OCI-LY3 (cell line): Measurements from ENCODE around the gene ZNF521.

Experiments
- CTCF ChIP-seq: fragments of 200-600, 300-600 bp; sonication (generic); IDR thresholded peaks from 2 replicates; pipeline ENCODE4 v1.5.1; 2014; ENCODE audit warnings: antibody characterized with exemption, low read length, low read depth
- EZH2phosphoT487 ChIP-seq: fragments of 200-600 bp; shearing (Covaris generic); IDR thresholded peaks from 2 replicates; pipeline ENCODE4 v1.6.1; 2018; ENCODE audit warnings: antibody characterized with exemption, mixed run types, low read depth

- TF ChIP-seq CTCF (no peak), EZH2phosphoT487 (no peak)
Observed at GRCh38 chr18:25370391-25370790, 18.4 kb upstream of the ZNF521 start.
